ELF-1 (cell line): ENCODE data around the gene GRIN1.

Experiments
- DNase-seq: peaks from one replicate; pipeline ENCODE4 v3.0.0-alpha.2; 2016; ENCODE audit warnings: low read depth, low spot score

GRIN1 gene

GRCh38 chr9:137215196-137215986 is 76.4 kb downstream of the GRIN1 start:
- no peak for DNase-seq

DNA sequence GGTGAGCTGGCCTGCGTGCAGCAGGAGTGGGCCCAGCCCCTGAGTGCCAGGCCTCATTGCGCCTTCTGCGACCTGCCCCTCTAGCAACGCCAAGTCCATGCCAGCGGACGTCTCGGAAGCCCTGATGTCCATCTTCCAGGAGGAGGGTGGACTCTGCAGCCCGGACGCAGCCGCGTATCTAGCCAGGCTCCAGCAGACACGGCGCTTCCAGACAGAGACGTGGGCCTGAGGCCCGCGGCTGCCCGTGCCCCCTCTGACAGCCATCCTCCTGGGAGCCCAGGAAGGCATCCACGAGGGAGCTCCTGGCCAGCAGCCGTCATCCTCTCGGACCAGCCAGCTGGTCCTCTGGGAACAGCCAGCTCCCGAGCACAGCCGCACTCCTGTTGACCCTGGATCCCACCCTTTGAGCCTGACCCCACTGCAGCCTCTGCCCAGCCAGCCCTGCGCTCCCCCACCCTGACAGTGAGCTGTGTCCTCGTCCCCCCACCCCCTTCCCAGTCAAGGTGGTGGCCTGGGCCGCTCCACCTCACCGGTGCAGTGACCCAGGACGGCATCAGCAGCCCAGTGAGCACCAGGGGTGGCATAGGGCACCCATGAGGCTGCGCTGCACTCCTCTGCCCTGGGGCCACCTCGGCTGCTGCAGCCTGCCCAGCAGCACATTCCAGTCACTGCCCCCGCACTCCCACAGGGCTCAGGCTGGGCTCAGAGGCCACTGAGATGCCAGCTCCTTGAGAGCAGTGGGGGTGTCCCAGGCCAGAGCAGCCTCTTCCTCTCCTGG is 77.4 kb downstream of the GRIN1 start:
- DNase-seq, result no peak

GRCh38 chr9:137217276-137218211 is 78.6 kb downstream of the GRIN1 start:
- DNase-seq, result peak; percentile 85

GRCh38 chr9:137218212-137218753 is 79.3 kb downstream of the GRIN1 start:
- no peak for DNase-seq
